Measurements from ENCODE around the gene RAP1GDS1.
"Not testable (repeated sequence)": the region's sequence is repeated elsewhere in the genome, so short reads cannot be mapped to it uniquely, and the experiment has no call there.

The RAP1GDS1 gene

GRCh38 chr4:98352396-98352795 is 91.2 kb downstream of the RAP1GDS1 start:
- no peak for DNase-seq (ENCODE audit: low spot score)

GRCh38 chr4:98352940-98353339 is 91.8 kb downstream of the RAP1GDS1 start:
- DNase-seq (ENCODE audit: low spot score): no peak

DNA sequence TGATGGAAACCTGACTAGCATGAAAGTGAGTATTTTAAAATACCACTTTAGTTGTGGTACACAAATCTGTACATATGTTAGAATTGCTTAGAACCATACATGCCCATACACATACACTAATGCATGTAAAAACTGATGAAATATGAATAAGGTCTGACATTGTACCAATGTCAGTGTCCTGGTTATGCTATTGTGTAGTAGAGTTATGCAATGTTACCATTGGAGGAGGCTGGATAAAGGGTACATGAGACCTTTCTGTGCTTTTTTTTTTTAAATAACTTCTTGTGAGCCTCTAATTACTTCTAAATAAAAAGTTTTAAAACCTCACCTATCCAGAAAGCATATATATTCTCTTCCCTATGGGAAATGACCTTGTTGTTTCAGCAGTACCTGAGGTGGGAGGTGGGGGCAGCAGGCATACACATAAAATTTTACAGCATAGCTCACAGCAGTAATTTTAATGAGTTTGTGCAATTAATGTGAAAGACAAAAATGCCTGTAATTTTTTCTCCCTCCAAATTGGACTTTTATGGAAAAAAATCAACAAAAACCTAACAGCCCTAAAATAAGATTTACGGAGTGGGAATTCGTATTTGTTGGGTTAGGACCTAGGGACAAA is 97.6 kb downstream of the RAP1GDS1 start:
- no peak for DNase-seq (ENCODE audit: low spot score)

DNA sequence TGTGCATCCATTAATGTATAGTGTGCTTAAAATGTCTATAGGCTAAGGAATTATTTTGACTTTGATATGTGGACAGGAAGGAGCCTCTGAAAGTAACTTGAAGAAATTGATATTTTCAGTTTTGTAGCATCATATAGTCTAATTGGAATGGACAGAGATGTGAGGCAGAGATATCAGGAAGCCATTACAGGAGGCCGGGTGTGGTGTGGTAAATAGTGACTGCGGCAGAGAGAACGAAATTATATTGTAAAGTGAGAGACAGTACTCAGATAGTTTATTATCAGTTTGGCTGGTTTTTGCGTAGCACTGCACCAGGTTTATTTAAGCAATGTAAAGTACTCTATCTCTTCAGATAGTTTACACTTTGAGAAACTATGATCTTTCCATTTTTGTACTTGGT is 98.5 kb downstream of the RAP1GDS1 start:
- no peak for DNase-seq (ENCODE audit: low spot score)

GRCh38 chr4:98363431-98363830 is 102.2 kb downstream of the RAP1GDS1 start:
- no peak for DNase-seq (ENCODE audit: low spot score)

DNA sequence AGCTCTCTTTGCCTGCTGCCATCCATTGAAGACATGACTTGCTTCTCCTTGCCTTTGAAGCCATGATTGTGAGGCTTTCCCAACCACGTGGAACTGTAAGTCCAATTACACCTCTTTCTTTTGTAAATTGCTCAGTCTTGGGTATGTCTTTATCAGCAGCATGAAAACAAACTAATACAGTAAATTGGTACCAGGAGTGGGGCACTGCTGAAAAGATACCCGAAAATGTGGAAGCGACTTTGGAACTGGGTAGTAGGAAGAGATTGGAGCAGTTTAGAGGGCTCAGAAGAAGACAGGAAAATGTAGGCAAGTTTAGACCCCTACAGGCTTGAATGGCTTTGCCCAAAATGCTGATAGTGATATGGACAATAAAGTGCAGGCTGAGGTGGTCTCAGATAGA is 105.1 kb downstream of the RAP1GDS1 start:
- DNase-seq (ENCODE audit: low spot score): not testable (repeated sequence)

DNA sequence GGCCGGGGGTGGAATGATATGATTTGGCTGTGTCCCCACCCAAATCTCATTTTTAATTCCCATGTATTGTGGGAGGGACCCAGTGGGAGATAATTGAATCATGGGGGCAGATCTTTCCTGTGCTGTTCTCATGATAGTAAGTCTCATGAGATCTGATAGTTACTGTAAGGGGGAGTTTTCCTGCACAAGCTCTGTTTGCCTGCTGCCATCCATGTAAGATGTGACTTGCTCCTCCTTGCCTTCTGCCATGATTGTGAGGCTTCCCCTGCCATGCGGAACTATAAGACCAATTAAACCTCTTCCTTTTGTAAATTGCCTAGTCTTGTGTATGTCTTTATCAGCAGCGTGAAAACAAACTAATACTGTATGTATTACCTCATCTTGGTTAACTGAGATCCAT is 106.8 kb downstream of the RAP1GDS1 start:
- DNase-seq (ENCODE audit: low spot score): not testable (repeated sequence)

- DNase-seq (ENCODE audit: low spot score): no peak
These were observed 108.1 kb downstream of the RAP1GDS1 start for GRCh38 chr4:98369322-98369721.

GRCh38 chr4:98374643-98375042 is 113.5 kb downstream of the RAP1GDS1 start:
- DNase-seq (ENCODE audit: low spot score): no peak

- DNase-seq (ENCODE audit: low spot score): no peak
These were observed 116.4 kb downstream of the RAP1GDS1 start for GRCh38 chr4:98377559-98377958.

GRCh38 chr4:98381306-98381705 is 120.1 kb downstream of the RAP1GDS1 start:
- DNase-seq (ENCODE audit: low spot score): no peak

- no peak for DNase-seq (ENCODE audit: low spot score)
These were observed 122.4 kb downstream of the RAP1GDS1 start for GRCh38 chr4:98383431-98384106.

DNA sequence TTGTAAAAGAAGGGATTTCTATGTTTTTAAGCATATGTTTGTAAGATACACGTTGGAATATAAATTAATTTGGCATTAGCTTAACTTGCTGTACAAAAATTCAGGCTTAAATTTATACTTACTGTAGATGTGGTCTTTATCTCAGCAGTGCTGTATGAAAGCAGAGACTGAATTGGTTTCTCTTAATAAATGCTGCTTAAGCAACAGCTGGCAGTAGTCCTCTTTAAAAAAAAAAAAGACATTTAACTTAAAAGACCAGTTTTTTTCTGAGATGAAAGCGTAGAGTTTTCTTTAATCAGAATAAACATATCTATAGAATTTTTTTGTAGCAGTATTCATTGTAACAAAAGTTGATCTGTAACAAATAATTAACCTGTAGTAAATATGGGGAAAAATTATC is 124.6 kb downstream of the RAP1GDS1 start:
- no peak for DNase-seq (ENCODE audit: low spot score)

- no peak for DNase-seq (ENCODE audit: low spot score)
These were observed 126.3 kb downstream of the RAP1GDS1 start for GRCh38 chr4:98387345-98388026.

DNA sequence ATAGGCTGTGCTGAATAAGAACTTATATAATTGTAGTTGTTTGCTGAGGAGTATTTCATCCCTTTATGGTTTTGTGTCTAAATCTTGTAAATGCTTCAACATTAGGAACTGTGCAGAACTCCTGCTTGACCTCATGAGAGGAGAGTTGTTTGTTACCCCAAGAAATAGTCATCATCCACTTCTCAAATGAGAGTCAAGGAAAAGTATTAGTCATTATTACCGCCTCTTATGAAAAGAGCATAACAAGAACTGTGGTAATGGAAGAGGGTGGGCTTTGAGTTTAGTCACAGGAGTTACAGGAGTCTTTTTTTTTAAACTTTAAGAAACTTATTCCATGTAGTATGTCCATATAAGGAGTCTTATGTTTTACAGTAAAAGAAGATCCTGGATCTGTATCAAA is 132.9 kb downstream of the RAP1GDS1 start:
- DNase-seq (ENCODE audit: low spot score): no peak

- DNase-seq (ENCODE audit: low spot score): no peak
These were observed 138.7 kb downstream of the RAP1GDS1 start for GRCh38 chr4:98399915-98400314.

GRCh38 chr4:98406819-98407218 is 145.6 kb downstream of the RAP1GDS1 start:
- DNase-seq (ENCODE audit: low spot score): no peak

DNA sequence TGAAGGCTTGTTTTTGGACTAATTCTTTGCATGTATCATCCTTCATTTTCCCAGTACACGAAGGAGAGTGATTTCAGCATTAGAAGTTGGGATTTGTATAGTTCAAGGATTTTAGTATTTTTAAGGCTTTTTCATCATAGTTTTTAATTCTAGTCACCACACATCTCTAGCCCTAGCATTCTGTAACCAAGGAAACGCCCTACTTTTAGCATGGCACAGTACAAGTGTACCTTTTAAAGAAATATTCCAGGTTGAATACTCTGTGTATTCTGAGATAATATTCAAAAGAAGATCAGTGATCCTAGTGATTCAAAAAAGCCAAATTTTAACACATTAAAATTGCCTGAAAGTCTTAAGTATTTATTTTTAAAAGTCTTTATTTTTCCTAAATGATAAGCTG is 150.5 kb downstream of the RAP1GDS1 start:
- no peak for DNase-seq (ENCODE audit: low spot score)

DNA sequence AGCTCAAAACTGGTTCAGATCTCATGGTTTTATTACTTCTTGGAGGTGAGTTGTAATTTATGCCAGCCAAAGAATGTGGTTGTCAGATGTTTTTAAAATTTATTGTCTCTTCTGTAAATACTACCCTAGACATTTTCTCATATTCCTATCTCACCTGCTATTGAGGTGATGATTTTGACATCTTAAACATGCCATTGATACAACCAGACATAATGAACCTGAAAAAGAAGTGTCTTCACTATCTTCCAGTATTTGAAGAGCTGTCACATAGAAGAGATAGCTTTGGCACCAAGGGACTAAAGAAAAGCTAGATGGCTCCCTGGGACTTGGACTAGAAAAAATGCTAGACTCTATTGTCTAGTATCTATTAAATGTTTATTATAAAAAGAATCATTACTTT is 155.7 kb downstream of the RAP1GDS1 start:
- DNase-seq (ENCODE audit: low spot score): no peak

DNA sequence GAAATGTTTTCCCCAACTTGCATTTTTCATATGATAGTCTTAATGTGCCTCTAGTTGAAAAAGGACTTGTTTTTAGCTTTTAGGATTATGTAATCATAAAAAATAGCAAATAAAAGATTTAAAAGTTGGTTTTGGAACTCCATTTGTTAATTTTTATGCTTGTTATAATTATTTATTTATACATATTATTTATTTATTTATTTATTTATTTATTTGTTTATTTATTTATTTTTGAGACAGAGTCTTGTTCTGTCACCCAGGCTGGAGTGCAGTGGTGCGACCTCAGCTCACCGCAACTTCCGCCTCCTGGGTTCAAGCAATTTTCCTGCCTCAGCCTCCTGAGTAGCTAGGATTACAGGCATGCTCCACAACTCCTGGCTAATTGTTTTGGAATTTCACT is 159.0 kb downstream of the RAP1GDS1 start:
- DNase-seq (ENCODE audit: low spot score): not testable (repeated sequence)

GRCh38 chr4:98421111-98421510 is 159.9 kb downstream of the RAP1GDS1 start:
- no peak for DNase-seq (ENCODE audit: low spot score)

- no peak for DNase-seq (ENCODE audit: low spot score)
These were observed 161.8 kb downstream of the RAP1GDS1 start for GRCh38 chr4:98423009-98423408.
